Measurements from ENCODE around the gene HGF. TPM values are rescaled to one million over a fixed set of nuclear protein-coding genes. Genes with fewer than 3 reads are reported as not detected.
A peak's percentile ranks its signal among the peaks of the same experiment; 100 is the strongest.

The HGF gene
- polyA plus RNA-seq, 3 donors, result 18.6 to 24.0 (median 18.9) TPM

- WGBS (ENCODE audit: insufficient coverage), result 96% methylated on average over 4 of the region's 5 CpGs
- intact Hi-C loops (cut with micrococcal nuclease), result no loop called here
- H3K4me1 Mint-ChIP-seq, result no peaks in the 10 kb centered on the region
Observed at GRCh38 chr7:81801532-81801931, 31.7 kb upstream of the HGF start.

DNA sequence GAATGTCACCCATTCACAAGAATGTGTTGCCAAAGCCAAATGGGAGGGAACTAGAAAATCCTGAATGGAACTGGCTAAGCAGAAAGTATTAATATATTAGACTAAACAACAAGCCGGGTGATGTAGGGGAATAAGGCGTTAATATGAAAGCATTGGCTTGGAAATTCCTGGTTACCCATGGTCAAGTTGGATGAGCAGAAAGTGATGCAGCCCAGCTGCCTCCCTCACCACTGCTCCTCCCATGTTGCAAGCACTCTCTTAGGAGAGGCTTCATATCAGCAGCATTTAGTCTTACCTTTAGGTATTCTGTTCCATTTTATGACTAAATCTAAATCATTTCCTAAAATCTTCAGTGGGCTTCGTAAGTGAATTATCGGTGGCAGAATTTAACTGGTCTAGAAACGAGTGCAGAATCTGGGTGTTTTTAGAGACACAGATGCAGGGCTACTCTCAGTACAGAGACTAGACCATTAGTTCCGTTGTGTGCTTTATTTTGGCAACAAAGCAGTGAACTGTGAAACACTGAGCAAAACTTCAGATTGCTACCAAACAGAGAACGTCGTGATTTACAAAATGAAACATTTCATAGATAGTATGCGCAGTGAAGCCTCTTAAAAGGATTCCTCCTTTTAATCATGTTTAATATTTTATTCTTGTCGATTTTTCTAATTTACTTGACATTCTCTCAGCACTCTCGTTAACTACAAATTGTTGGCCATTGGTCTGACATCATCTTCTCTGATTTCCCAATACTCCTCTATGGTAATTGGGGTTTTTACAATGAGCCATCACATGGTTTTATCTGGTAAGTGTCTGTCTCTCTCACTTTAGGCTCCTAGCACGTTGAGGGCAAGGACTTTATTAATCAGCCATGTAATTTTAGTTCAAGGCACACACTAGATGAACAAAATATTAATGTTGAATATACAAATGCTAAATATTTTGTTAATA, 22.0 kb upstream of the HGF start:
- Histone ChIP-seq H3K79me2 (ENCODE audit: insufficient read depth, low read length) (no peaks in the 10 kb centered on the region), H3K27ac (ENCODE audit: low read depth in 1 of 2, low read length in 2 of 2) (no peak overlapping the region), H3K4me2 (replicated peaks; ENCODE audit: extremely low read depth, low read length, poor library complexity, severe bottlenecking) (no peak overlapping the region), H4K20me1 (ENCODE audit: insufficient read depth, low read length) (no peaks in the 10 kb centered on the region), H3K9ac (ENCODE audit: insufficient read depth, low read length, poor library complexity, severe bottlenecking) (no peak overlapping the region), H2AFZ (ENCODE audit: insufficient read depth, low read depth, low read length, poor library complexity, severe bottlenecking) (no peak overlapping the region), H3K4me3 (replicated peaks in 1 of 3; ENCODE audit: low read depth in 2 of 3, low read length in 3 of 3) (no peak overlapping the region), H3K27me3 (ENCODE audit: control insufficient read depth in 2 of 2, insufficient read depth in 2 of 2, low read length in 2 of 2) (no peaks in the 10 kb centered on the region), H3K9me3 (replicated peaks in 1 of 2; ENCODE audit: control insufficient read depth in 1 of 2, insufficient read depth in 1 of 2, low read length in 2 of 2) (no peaks in the 10 kb centered on the region), H3K4me1 (ENCODE audit: control insufficient read depth in 1 of 2, insufficient read depth in 2 of 2, low read length in 2 of 2) (peaks cover 19 to 23% of the 10 kb centered on the region in 2 donors), H3K36me3 (replicated peaks in 1 of 2; ENCODE audit: control insufficient read depth in 1 of 2, insufficient read depth in 2 of 2, low read length in 2 of 2) (no peaks in the 10 kb centered on the region)
- Mint-ChIP-seq H3K27ac (no peak overlapping the region), H3K36me3 (peaks cover 0 to 5% of the 10 kb centered on the region in 2 donors), H3K9me3 (peaks cover 0 to 3% (median 0%) of the 10 kb centered on the region in 7 donors), H3K4me3 (no peak overlapping the region), H3K4me1 (peaks cover 46% of the 10 kb centered on the region), H3K27me3 (ENCODE audit: low read depth in 3 of 3) (no peaks in the 10 kb centered on the region)
- DNase-seq, result peak in 1 of 3 donors; percentile 34
- no peak for TF ChIP-seq CTCF (IDR thresholded peaks at IDR 0.05)
- intact Hi-C loops (cut with micrococcal nuclease), result no loop called here
- WGBS (ENCODE audit: insufficient coverage), result 95% methylated on average over 4 of the region's 12 CpGs

More at GRCh38 chr7:81801532-81801931, 31.7 kb upstream of the HGF start:
- no peak for DNase-seq
- Mint-ChIP-seq H3K27me3 (ENCODE audit: low read depth in 3 of 3) (no peaks in the 10 kb centered on the region), H3K4me3 (no peak overlapping the region), H3K9me3 (peaks cover 0 to 1% (median 0%) of the 10 kb centered on the region in 7 donors), H3K36me3 (no peaks in the 10 kb centered on the region), H3K27ac (no peak overlapping the region)
- Histone ChIP-seq H3K4me2 (replicated peaks; ENCODE audit: extremely low read depth, low read length, poor library complexity, severe bottlenecking) (no peak overlapping the region), H2AFZ (ENCODE audit: insufficient read depth, low read depth, low read length, poor library complexity, severe bottlenecking) (no peak overlapping the region), H3K9me3 (replicated peaks in 1 of 2; ENCODE audit: control insufficient read depth in 1 of 2, insufficient read depth in 1 of 2, low read length in 2 of 2) (no peaks in the 10 kb centered on the region), H3K27ac (ENCODE audit: low read depth in 1 of 2, low read length in 2 of 2) (no peak overlapping the region), H4K20me1 (ENCODE audit: insufficient read depth, low read length) (no peaks in the 10 kb centered on the region), H3K79me2 (ENCODE audit: insufficient read depth, low read length) (no peaks in the 10 kb centered on the region), H3K4me1 (ENCODE audit: control insufficient read depth in 1 of 2, insufficient read depth in 2 of 2, low read length in 2 of 2) (no peaks in the 10 kb centered on the region), H3K27me3 (ENCODE audit: control insufficient read depth in 2 of 2, insufficient read depth in 2 of 2, low read length in 2 of 2) (no peaks in the 10 kb centered on the region), H3K4me3 (replicated peaks in 1 of 3; ENCODE audit: low read depth in 2 of 3, low read length in 3 of 3) (no peak overlapping the region), H3K9ac (ENCODE audit: insufficient read depth, low read length, poor library complexity, severe bottlenecking) (no peak overlapping the region), H3K36me3 (replicated peaks in 1 of 2; ENCODE audit: control insufficient read depth in 1 of 2, insufficient read depth in 2 of 2, low read length in 2 of 2) (no peaks in the 10 kb centered on the region)
- TF ChIP-seq CTCF (IDR thresholded peaks at IDR 0.05), result no peak
